ENCODE measurements around the gene TAMM41.
"Not testable (repeated sequence)": the region's sequence is repeated elsewhere in the genome, so short reads cannot be mapped to it uniquely, and the experiment has no call there.

TAMM41 gene

GRCh38 chr3:11764931-11765363 is 81.7 kb downstream of the TAMM41 start:
- DNase-seq (ENCODE audit: low read depth): no peak

GRCh38 chr3:11759996-11760395 is 86.7 kb downstream of the TAMM41 start:
- no peak for DNase-seq (ENCODE audit: low read depth)

- DNase-seq (ENCODE audit: low read depth): no peak
Measured at GRCh38 chr3:11757929-11758328, 88.8 kb downstream of the TAMM41 start.

GRCh38 chr3:11757441-11757875 is 89.2 kb downstream of the TAMM41 start:
- no peak for DNase-seq (ENCODE audit: low read depth)

- no peak for DNase-seq (ENCODE audit: low read depth)
Measured at GRCh38 chr3:11755276-11755675, 91.4 kb downstream of the TAMM41 start.

GRCh38 chr3:11752254-11752653 is 94.4 kb downstream of the TAMM41 start:
- not testable (repeated sequence) for DNase-seq (ENCODE audit: low read depth)

GRCh38 chr3:11748306-11748705 is 98.4 kb downstream of the TAMM41 start:
- not testable (repeated sequence) for DNase-seq (ENCODE audit: low read depth)

Measured in activated gamma-delta T cell treated with anti-CD3 and anti-CD28 coated beads, Interleukin-2, amount 50 U/mL, for 16 hours (primary cell).